22Rv1 (cell line): ENCODE results near the gene OAT.
"Not testable (repeated sequence)": the region's sequence is repeated elsewhere in the genome, so short reads cannot be mapped to it uniquely, and the experiment has no call there.

ENCODE experiments used
- CTCF ChIP-seq: fragments of 450-650 bp; IDR thresholded peaks from 2 replicates; pipeline ENCODE4 v1.5.1; 2017; ENCODE audit warnings: mild to moderate bottlenecking
- ZFX ChIP-seq: fragments of 450-650 bp; IDR thresholded peaks from 2 replicates; pipeline ENCODE4 v1.6.1; 2017; ENCODE audit warnings: antibody characterized with exemption, borderline replicate concordance

DNA sequence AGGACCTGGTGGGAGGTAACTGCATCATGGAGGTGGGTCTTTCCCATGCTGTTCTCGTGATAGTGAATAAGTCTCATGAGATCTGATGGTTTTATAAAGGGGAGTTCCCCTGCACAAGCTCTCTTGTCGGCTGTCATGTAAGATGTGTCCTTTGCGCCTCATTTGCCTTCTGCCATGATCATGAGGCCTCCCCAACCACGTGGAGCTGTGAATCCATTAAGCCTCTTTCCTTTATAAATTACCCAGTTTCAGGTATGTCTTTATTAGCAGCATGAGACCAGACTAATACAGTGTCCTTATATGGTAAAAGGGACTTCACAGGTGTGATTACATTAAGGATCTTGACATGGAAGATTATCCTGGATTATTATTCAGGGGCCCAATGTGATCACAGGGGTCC, 49.2 kb downstream of the OAT start:
- TF ChIP-seq CTCF, ZFX: not testable (repeated sequence)
